ENCODE measurements around the gene RET.

Gene RET

GRCh38 chr10:43177595-43177994 lies 100.7 kb downstream of the RET start:
- DNase-seq: no peak
